ENCODE data around the gene TIGD1. TPM values are rescaled to one million over a fixed set of nuclear protein-coding genes. Genes with fewer than 3 reads are reported as not detected.

TIGD1 gene
- total RNA-seq, 2 experiments from 2014 or later = 8.7 to 10.4 TPM

DNA sequence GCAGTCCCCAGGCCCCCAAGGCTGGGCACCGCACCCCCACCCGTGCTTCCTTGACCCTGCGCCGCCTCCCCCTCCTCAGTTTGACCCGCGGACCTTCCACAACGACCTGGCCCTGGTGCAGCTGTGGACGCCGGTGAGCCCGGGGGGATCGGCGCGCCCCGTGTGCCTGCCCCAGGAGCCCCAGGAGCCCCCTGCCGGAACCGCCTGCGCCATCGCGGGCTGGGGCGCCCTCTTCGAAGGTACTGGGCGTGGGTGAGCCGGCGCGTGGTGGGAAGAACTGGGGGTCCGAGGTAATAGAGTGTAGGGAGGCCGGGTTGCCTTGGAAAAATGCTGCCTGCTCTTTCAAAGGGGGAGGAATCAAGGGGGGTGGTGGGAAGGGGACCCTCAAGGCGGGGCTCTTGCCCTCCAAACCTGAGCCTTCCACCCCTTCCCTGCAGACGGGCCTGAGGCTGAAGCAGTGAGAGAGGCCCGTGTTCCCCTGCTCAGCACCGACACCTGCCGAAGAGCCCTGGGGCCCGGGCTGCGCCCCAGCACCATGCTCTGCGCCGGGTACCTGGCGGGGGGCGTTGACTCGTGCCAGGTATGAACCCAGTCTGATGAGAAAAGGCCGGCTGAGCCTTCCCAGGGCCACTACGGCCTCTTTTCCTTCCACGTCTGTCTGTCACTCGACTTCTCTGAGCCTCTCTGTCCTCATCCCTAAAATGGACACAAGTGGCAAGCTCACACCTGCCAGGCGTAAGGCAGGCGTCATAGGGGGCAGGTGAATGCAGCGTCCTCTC, 27.5 kb downstream of the TIGD1 start:
- H3K27me3 Mint-ChIP-seq = peaks cover 17% of the 10 kb centered on the region
- POLR2A ChIA-PET = no interaction called here
- no peak overlapping the region for H3K27ac Mint-ChIP-seq
- no peaks in the 10 kb centered on the region for H3K36me3 Mint-ChIP-seq (ENCODE audit: low read depth)
- H3K4me3 Mint-ChIP-seq = no peak overlapping the region
- CTCF ChIA-PET = interaction anchor here (0.8 kb wide), 1 partner anchor 50 kb away, joined by 3 read pairs; no protein-coding TSS in a partner anchor
- DNase-seq = no peak
- H3K4me1 Mint-ChIP-seq = peaks cover 8% of the 10 kb centered on the region
- no peaks in the 10 kb centered on the region for H3K9me3 Mint-ChIP-seq

DNA sequence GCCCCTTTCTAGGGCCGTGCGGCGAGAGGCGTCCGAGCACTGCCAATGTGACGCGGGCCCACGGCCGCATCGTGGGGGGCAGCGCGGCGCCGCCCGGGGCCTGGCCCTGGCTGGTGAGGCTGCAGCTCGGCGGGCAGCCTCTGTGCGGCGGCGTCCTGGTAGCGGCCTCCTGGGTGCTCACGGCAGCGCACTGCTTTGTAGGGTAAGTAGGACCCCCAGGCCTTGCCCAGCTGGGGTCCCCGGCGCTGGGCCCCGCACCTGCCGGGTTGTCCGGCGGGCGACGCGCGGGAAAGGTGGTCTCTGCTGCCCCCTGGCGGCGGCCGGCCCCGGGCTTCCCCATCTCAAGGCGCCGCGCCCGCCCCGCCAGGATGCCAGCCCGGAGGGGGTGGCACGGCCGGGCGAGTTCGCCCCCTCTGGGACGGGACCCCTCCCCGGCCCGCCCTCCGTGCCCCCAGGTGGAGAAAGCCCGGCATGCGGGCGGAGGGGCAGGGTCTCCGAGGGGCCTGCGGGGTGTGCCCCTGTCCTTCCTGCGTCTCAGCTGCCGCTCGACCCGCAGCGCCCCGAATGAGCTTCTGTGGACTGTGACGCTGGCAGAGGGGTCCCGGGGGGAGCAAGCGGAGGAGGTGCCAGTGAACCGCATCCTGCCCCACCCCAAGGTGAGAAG, 28.3 kb downstream of the TIGD1 start:
- H3K4me1 Mint-ChIP-seq = peaks cover 8% of the 10 kb centered on the region
- no peaks in the 10 kb centered on the region for H3K36me3 Mint-ChIP-seq (ENCODE audit: low read depth)
- peaks cover 17% of the 10 kb centered on the region for H3K27me3 Mint-ChIP-seq
- no peak overlapping the region for H3K4me3 Mint-ChIP-seq
- H3K27ac Mint-ChIP-seq = no peak overlapping the region
- H3K9me3 Mint-ChIP-seq = no peaks in the 10 kb centered on the region
- ChIA-PET POLR2A (no interaction called here), CTCF (interaction anchor here (0.8 to 1.2 kb wide), 3 partner anchors 51 to 609 kb away, joined by 3 read pairs; no protein-coding TSS in a partner anchor)
- DNase-seq = peak; percentile 59

DNA sequence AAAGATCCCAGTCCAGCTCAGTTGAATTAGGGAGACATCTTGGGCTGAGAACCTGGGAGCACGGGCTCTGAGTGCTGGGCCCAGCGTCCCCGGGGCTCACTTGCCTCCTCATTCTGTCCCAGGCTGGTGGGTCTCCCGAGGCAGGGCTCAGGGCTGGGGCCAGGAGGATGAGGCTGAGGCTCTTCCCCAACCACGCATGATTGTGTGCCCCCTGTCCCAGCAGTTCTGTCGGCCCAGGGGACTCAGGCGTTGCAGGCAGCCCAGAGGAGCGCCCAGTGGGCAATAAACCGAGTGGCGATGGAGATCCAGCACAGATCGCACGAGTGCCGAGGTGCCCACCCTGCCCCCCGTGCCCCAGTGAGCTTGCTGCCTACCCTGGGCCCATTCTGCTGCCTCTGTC, 29.3 kb downstream of the TIGD1 start:
- H3K4me1 Mint-ChIP-seq = peaks cover 8% of the 10 kb centered on the region
- no peak overlapping the region for H3K4me3 Mint-ChIP-seq
- peaks cover 17% of the 10 kb centered on the region for H3K27me3 Mint-ChIP-seq
- no peak for DNase-seq
- no peak overlapping the region for H3K27ac Mint-ChIP-seq
- CTCF ChIA-PET = interaction anchor here (1.2 to 1.3 kb wide), 2 partner anchors 30 to 91 kb away, joined by 3 read pairs; no protein-coding TSS in a partner anchor
- POLR2A ChIA-PET = no interaction called here
- no peaks in the 10 kb centered on the region for H3K9me3 Mint-ChIP-seq
- H3K36me3 Mint-ChIP-seq (ENCODE audit: low read depth) = no peaks in the 10 kb centered on the region

DNA sequence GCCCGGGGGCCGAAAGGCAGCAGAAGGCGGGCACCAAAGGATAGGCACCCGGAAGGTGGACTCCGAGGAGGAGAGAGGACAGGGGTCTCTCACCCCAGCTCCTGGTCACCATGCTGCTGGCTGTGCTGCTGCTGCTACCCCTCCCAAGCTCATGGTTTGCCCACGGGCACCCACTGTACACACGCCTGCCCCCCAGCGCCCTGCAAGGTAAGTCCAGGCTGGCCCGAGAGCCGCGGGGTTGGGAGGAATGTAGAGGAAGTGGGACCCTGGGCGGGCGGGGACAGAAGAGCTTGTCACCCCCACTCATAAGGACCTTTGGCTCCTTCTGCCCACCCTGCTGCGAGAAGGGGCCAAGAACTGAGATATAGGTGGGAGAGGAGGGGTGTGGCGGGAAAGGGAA, 29.9 kb downstream of the TIGD1 start:
- no peak overlapping the region for H3K4me3 Mint-ChIP-seq
- no peak overlapping the region for H3K27ac Mint-ChIP-seq
- ChIA-PET CTCF (interaction anchor here (1.3 kb wide), 1 partner anchor 31 kb away, joined by 3 read pairs; no protein-coding TSS in a partner anchor), POLR2A (no interaction called here)
- no peak for DNase-seq
- no peaks in the 10 kb centered on the region for H3K9me3 Mint-ChIP-seq
- peaks cover 8% of the 10 kb centered on the region for H3K4me1 Mint-ChIP-seq
- no peaks in the 10 kb centered on the region for H3K36me3 Mint-ChIP-seq (ENCODE audit: low read depth)
- peaks cover 17% of the 10 kb centered on the region for H3K27me3 Mint-ChIP-seq

DNA sequence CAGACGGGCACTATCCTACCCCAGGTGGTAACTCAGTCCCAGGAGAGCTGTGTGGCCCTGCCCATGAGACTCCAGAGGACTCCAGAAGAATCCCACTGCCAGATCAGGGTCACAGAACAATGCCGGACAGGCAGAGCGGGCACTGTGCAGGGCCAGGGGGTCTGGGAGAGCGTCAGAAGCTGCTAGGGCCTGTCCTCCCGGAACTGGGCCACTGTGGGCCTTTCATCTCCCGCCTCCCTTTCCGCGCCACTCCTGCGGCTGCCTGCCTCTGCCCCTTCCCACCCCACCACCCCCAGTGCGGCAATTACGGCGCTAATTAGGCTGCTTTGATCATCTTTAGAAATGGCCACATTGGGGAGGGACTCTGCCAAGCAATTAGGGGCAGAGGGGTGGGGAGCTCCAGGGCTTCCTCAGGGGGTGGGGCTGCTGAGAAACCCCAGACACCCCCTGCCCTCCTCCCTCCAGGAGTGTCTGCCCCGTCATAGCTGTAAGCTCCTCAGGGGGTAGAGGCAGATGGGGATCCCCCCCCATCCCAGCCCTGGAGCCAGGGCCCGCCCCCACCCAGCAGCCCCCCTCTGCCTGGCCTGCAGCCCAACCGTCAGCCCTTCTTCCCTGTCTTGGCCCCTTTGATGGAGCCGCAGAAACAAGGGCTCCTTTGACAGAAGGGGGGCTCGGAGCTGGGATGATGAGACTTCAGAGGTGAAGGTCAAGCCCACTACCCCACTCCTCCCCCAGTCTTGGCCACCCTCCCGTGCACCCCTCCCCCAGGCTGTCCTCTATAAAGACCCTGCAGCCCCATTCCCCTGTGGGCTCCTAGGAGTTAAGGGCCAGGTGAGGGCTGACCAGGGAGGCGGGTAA, 30.5 kb downstream of the TIGD1 start, which contains the start of gene PRSS56:
TSS of gene PRSS56 (plus strand) at position 808 of the 858 bp plus-strand sequence. CDS start 211 bp downstream, outside the sequence.
- no peak within 1 kb of the TSS for H3K27ac Mint-ChIP-seq
- no peak within 1 kb of the TSS for H3K4me3 Mint-ChIP-seq
- no peaks in the 10 kb centered on the region for H3K9me3 Mint-ChIP-seq
- POLR2A ChIA-PET = no interaction called here
- H3K4me1 Mint-ChIP-seq = peaks cover 8% of the 10 kb centered on the region
- H3K27me3 Mint-ChIP-seq = peaks cover 17% of the 10 kb centered on the region
- DNase-seq = no peak
- no peaks in the 10 kb centered on the region for H3K36me3 Mint-ChIP-seq (ENCODE audit: low read depth)
- CTCF ChIA-PET = interaction anchor here (1.3 kb wide), 1 partner anchor 31 kb away, joined by 3 read pairs; no protein-coding TSS in a partner anchor

DNA sequence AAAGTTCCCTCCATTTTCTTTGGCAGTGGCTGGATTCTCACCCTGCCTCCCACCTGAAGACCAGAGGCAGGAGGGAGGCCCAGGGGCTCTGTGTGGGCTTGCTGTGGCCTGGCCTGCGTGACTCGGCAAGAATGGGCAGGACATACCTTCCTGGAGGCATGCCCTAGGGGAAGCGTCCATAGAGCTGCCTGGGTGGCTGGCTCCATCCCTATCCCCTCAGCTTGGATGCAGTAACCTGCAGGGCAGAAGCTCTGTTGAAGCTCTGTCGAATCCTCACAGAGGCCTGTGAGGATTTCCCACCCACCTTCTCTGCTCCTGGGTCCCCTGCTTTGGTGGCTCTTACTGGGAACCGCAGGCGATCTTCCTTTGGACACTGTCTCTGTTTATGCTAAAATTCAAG, 31.5 kb downstream of the TIGD1 start:
- Mint-ChIP-seq H3K27me3 (peaks cover 13% of the 10 kb centered on the region), H3K9me3 (no peaks in the 10 kb centered on the region), H3K4me1 (peaks cover 4% of the 10 kb centered on the region), H3K4me3 (no peak overlapping the region), H3K27ac (no peak overlapping the region), H3K36me3 (ENCODE audit: low read depth) (no peaks in the 10 kb centered on the region)
- no peak for DNase-seq
- ChIA-PET POLR2A (no interaction called here), CTCF (no interaction called here)

DNA sequence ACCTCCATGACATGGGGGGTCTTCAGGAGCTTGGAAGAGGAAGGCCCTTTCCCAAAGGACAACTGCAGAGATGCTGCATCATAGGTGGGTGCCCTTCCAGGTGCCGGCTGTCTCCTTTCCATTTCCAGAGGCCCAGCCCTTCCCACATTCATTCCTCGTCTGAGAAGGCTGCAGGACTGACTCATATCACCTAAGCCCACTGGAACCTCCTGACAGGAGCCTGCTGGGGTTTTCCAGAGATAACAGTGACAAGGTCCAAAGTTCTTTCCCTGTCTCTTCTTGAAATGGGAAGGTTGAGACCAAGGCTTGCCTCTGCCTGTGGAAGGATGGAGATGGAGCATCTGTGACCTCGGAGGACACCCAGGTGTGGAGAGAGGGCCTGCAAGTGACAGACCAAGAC, 33.8 kb downstream of the TIGD1 start:
- no peak for DNase-seq
- peaks cover 2% of the 10 kb centered on the region for H3K4me1 Mint-ChIP-seq
- ChIA-PET CTCF (interaction anchor here (0.7 to 1.3 kb wide), 3 partner anchors 8 to 415 kb away, joined by 3 to 4 read pairs (median 3); no protein-coding TSS in a partner anchor), POLR2A (no interaction called here)
- H3K36me3 Mint-ChIP-seq (ENCODE audit: low read depth) = no peaks in the 10 kb centered on the region
- H3K9me3 Mint-ChIP-seq = no peaks in the 10 kb centered on the region
- no peak overlapping the region for H3K4me3 Mint-ChIP-seq
- peaks cover 7% of the 10 kb centered on the region for H3K27me3 Mint-ChIP-seq
- no peak overlapping the region for H3K27ac Mint-ChIP-seq

DNA sequence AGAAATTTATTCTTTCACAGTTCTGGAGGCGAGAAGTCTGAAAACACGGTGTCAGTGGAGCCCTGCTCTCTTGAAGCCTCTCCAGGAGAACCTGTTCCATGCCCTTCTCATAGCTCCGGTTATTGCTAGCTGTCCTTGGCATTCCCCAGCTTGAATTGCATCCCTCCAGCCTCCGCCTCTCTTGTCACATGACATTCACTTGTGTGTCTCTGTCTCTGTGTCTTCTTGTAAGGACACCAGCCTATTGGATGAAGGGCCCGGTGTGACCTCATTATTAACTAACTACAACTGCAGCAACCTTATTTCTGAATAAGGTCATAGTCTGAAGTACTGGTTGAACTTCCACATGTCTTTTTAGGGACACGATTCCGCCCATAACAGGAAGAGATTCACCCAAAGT, 34.7 kb downstream of the TIGD1 start:
- Mint-ChIP-seq H3K4me3 (no peak overlapping the region), H3K27me3 (peaks cover 4% of the 10 kb centered on the region), H3K27ac (no peak overlapping the region), H3K9me3 (no peaks in the 10 kb centered on the region), H3K4me1 (no peaks in the 10 kb centered on the region), H3K36me3 (ENCODE audit: low read depth) (no peaks in the 10 kb centered on the region)
- DNase-seq = no peak
- ChIA-PET POLR2A (no interaction called here), CTCF (interaction anchor here (0.6 to 1.3 kb wide), 3 partner anchors 8 to 1483 kb away, joined by 3 to 4 read pairs (median 3); no protein-coding TSS in a partner anchor)

DNA sequence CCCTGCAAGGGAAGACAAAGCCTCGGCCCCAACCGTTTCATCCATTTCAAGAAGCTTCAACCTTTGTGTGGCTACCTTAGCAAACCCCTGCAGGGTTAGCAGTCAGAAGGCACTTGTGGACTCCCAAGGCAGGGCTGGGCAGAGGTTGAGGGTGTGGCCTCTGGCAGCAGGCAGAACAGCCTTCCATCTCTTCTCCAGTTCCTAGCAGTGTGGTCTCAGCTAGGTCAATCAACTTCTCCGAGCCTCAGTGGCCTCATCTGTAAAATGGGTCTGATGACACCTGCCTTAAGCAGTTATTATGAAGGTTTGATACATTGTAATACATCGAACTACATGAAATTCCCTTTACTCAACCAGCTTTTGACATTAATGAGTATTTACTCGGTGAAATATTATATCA, 37.0 kb downstream of the TIGD1 start:
- ChIA-PET CTCF (no interaction called here), POLR2A (no interaction called here)
- no peaks in the 10 kb centered on the region for H3K9me3 Mint-ChIP-seq
- no peak overlapping the region for H3K4me3 Mint-ChIP-seq
- no peak for DNase-seq
- no peaks in the 10 kb centered on the region for H3K4me1 Mint-ChIP-seq
- peaks cover 6% of the 10 kb centered on the region for H3K27me3 Mint-ChIP-seq
- no peak overlapping the region for H3K27ac Mint-ChIP-seq
- H3K36me3 Mint-ChIP-seq (ENCODE audit: low read depth) = no peaks in the 10 kb centered on the region

DNA sequence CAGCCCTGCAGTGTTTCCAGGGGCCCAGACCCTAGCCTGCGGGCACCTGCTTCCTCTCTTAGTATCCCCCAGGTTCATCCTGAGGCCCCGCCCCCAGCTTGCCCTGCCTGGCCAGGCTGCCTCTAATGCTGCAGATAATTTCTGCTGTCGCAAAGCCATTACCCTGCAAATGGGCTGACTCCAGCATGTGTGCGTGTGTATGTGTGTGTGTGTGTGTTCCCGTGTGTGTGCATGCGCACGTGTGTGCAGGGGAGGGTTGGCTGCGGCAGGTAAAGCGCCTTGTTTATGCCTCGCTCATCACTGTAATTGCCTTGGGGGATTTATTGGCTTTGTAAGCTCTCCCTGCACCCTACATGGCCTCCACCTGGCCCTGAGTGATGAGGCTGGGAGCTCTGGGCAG, 37.8 kb downstream of the TIGD1 start:
- H3K27ac Mint-ChIP-seq = no peak overlapping the region
- H3K9me3 Mint-ChIP-seq = no peaks in the 10 kb centered on the region
- no peak for DNase-seq
- H3K27me3 Mint-ChIP-seq = peaks cover 6% of the 10 kb centered on the region
- H3K4me3 Mint-ChIP-seq = no peak overlapping the region
- no peaks in the 10 kb centered on the region for H3K4me1 Mint-ChIP-seq
- ChIA-PET POLR2A (no interaction called here), CTCF (interaction anchor here (0.6 kb wide), 1 partner anchor 142 kb away, joined by 3 read pairs; no protein-coding TSS in a partner anchor)
- no peaks in the 10 kb centered on the region for H3K36me3 Mint-ChIP-seq (ENCODE audit: low read depth)

DNA sequence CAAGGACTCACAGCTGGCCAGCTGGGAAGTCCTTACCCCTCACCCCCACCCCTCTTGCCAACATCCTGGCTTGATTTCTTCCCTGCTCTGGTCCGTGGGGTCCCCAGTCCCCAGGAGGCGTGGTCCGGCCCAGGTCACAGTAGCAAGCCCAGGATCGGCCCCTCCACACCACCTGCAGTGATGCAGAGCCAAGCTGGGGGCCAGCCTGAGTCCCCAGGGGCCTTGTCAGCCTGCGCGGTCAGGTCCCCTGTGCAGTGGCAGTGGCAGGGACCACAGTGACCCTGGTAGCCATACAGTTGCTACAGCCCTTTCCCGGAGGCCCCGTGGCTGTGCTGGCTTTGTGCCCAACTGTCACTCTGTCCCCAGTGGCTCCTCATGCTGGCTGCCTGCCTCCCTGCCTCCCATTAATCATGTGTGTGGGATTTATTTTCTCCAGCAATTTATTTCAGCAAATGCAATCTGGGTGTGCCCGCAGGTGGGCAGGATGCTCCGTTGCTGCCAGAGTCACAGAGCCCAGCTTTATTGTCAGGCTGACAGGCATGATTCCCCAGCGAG, 38.9 kb downstream of the TIGD1 start:
- H3K36me3 Mint-ChIP-seq (ENCODE audit: low read depth) = no peaks in the 10 kb centered on the region
- no peaks in the 10 kb centered on the region for H3K9me3 Mint-ChIP-seq
- CTCF ChIA-PET = no interaction called here
- H3K27me3 Mint-ChIP-seq = peaks cover 10% of the 10 kb centered on the region
- H3K27ac Mint-ChIP-seq = no peak overlapping the region
- DNase-seq = no peak
- H3K4me3 Mint-ChIP-seq = no peak overlapping the region
- no peaks in the 10 kb centered on the region for H3K4me1 Mint-ChIP-seq
- POLR2A ChIA-PET = no interaction called here

DNA sequence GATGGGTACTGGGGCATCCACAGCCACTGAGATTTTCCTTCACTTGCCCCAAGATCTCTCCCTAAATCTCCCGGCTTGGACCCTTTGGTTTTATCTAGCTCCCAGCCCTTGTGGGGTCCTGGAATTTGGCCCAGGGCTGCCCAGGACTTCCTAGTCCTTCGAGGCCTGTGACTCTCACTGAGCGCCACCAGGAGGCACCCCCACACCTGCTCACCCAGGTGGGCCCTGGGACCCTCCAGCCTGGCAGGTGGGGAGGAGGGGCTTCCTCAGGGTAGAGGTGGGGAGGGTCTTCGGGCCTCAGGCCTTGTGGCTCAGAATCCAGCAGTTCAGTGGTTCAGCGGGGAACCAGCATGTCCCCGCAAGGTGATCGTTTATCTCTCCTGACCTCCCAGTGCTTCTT, 42.1 kb downstream of the TIGD1 start:
- no peaks in the 10 kb centered on the region for H3K4me1 Mint-ChIP-seq
- no peak overlapping the region for H3K27ac Mint-ChIP-seq
- peaks cover 35% of the 10 kb centered on the region for H3K27me3 Mint-ChIP-seq
- DNase-seq = no peak
- H3K36me3 Mint-ChIP-seq (ENCODE audit: low read depth) = no peaks in the 10 kb centered on the region
- no peak overlapping the region for H3K4me3 Mint-ChIP-seq
- H3K9me3 Mint-ChIP-seq = no peaks in the 10 kb centered on the region
- POLR2A ChIA-PET = interaction anchor here (0.6 kb wide), 1 partner anchor 1138 kb away, joined by 5 read pairs; no protein-coding TSS in a partner anchor
- CTCF ChIA-PET = no interaction called here
